Right kidney (tissue), 9 donors: ENCODE results near the gene APOO.

ENCODE experiments used
- DNase-seq: peaks from one replicate; pipeline ENCODE4 v3.0.0-alpha.2; 2016
- long read RNA-seq, 8 donors: transcript quantifications; one replicate each; lab custom pipeline, GENCODE V29; 2026

Gene APOO
- long read RNA-seq, donor 1, transcript APOO-201 (9 exons, 1,118 nt) = major isoform, 6 of 14 reads
- long read RNA-seq, donor 1, partial matches to known transcripts = 0 of 14 reads
- long read RNA-seq, donor 1, other reads (novel, unspliced or antisense) = 6 of 14 reads
- long read RNA-seq, donor 2, transcript APOO-201 (9 exons, 1,118 nt) = major isoform, 5 of 15 reads
- long read RNA-seq, donor 2, partial matches to known transcripts = 10 of 15 reads
- long read RNA-seq, donor 2, other reads (novel, unspliced or antisense) = 0 of 15 reads
- long read RNA-seq, donor 3, partial matches to known transcripts = 5 of 8 reads
- long read RNA-seq, donor 3, other reads (novel, unspliced or antisense) = 0 of 8 reads
- long read RNA-seq, donor 4, partial matches to known transcripts = 10 of 21 reads
- long read RNA-seq, donor 4, other reads (novel, unspliced or antisense) = 7 of 21 reads
- long read RNA-seq, donor 5, transcript APOO-201 (9 exons, 1,118 nt) = major isoform, 7 of 22 reads
- long read RNA-seq, donor 5, partial matches to known transcripts = 0 of 22 reads
- long read RNA-seq, donor 5, other reads (novel, unspliced or antisense) = 13 of 22 reads
- long read RNA-seq, donor 6, transcript APOO-201 (9 exons, 1,118 nt) = major isoform, 5 of 154 reads
- long read RNA-seq, donor 6, partial matches to known transcripts = 137 of 154 reads
- long read RNA-seq, donor 6, other reads (novel, unspliced or antisense) = 8 of 154 reads
- long read RNA-seq, donor 7, transcript APOO-201 (9 exons, 1,118 nt) = major isoform, 5 of 14 reads
- long read RNA-seq, donor 7, partial matches to known transcripts = 0 of 14 reads
- long read RNA-seq, donor 7, other reads (novel, unspliced or antisense) = 8 of 14 reads
- long read RNA-seq, donor 8, transcript APOO-201 (9 exons, 1,118 nt) = major isoform, 10 of 18 reads
- long read RNA-seq, donor 8, partial matches to known transcripts = 0 of 18 reads
- long read RNA-seq, donor 8, other reads (novel, unspliced or antisense) = 8 of 18 reads

- DNase-seq = peak; percentile 89
Measured at GRCh38 chrX:23907498-23908218, at the start of gene APOO, which contains the start of gene CXorf58. Gene APOO, minus strand, starts transcription at chrX:23907938. Its CDS starts 236 bp downstream, at chrX:23907702. Gene CXorf58, plus strand, starts transcription at chrX:23908006. Its CDS starts 2,297 bp downstream, at chrX:23910303.

- no peak for DNase-seq
Measured at GRCh38 chrX:23954396-23954795, 46.7 kb upstream of the APOO start.

- no peak for DNase-seq
Measured at GRCh38 chrX:23953908-23954269, 46.2 kb upstream of the APOO start.

- DNase-seq = no peak
Measured at GRCh38 chrX:23952984-23953907, 45.5 kb upstream of the APOO start.

- DNase-seq = no peak
Measured at GRCh38 chrX:23952391-23952790, 44.7 kb upstream of the APOO start.

GRCh38 chrX:23945206-23945605, 37.5 kb upstream of the APOO start:
- DNase-seq = no peak

GRCh38 chrX:23944234-23944633, 36.5 kb upstream of the APOO start:
- DNase-seq = no peak

- DNase-seq = no peak
Measured at GRCh38 chrX:23939203-23939602, 31.5 kb upstream of the APOO start.

GRCh38 chrX:23938690-23939089, 31.0 kb upstream of the APOO start:
- DNase-seq = no peak

GRCh38 chrX:23937100-23937499, 29.4 kb upstream of the APOO start:
- DNase-seq = no peak

- no peak for DNase-seq
Measured at GRCh38 chrX:23936180-23936579, 28.4 kb upstream of the APOO start.

GRCh38 chrX:23935106-23935505, 27.4 kb upstream of the APOO start:
- DNase-seq = no peak

- no peak for DNase-seq
Measured at GRCh38 chrX:23932046-23932445, 24.3 kb upstream of the APOO start.

GRCh38 chrX:23930894-23931604, 23.3 kb upstream of the APOO start:
- DNase-seq = no peak

- no peak for DNase-seq
Measured at GRCh38 chrX:23926015-23926414, 18.3 kb upstream of the APOO start.

- no peak for DNase-seq
Measured at GRCh38 chrX:23919706-23920320, 12.1 kb upstream of the APOO start.

GRCh38 chrX:23919148-23919547, 11.4 kb upstream of the APOO start:
- DNase-seq = no peak

- no peak for DNase-seq
Measured at GRCh38 chrX:23911126-23911835, 3.5 kb upstream of the APOO start.

GRCh38 chrX:23908219-23909004, 674 bp upstream of the APOO start:
- no peak for DNase-seq
